ENCODE data around the gene NOC4L. TPM values are rescaled to one million over a fixed set of nuclear protein-coding genes. Genes with fewer than 3 reads are reported as not detected.

NOC4L gene
- total RNA-seq, 1 experiment from 2014 or later: 36.5 TPM

DNA sequence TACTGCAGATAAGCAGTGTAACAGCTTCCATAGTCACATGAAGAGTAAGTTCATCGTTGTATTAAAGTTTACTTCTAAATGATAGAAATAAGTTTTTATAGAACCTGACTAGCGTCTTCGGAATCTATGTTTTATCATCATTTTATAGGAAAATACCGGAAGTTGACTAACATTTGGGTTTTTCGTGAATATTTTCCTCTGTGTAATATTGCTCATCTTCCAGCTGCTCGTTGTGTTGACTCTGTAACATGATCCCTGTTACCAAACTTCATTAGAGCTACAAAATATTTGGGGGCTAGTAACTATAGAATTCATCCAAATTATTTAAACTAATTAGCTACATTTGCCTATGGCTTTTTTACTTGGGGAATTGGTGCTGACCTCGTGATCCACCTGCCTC, 37.3 kb upstream of the NOC4L start:
- H3K27ac Mint-ChIP-seq: no peak overlapping the region
- Histone ChIP-seq H4K5ac (ENCODE audit: insufficient read length, low read depth, low read length) (no peak overlapping the region), H3K4me2 (ENCODE audit: insufficient read depth, insufficient read length, low read length) (no peak overlapping the region), H3K56ac (ENCODE audit: insufficient read length, low read depth, low read length) (no peak overlapping the region), H3K9ac (ENCODE audit: extremely low read depth, insufficient read length, low read length) (no peak overlapping the region), H2BK15ac (ENCODE audit: low read depth, low read length) (no peak overlapping the region), H3K27ac (ENCODE audit: insufficient read length, low read depth, low read length) (no peak overlapping the region), H3K18ac (ENCODE audit: insufficient read length, low read depth, low read length) (no peak overlapping the region), H3K9me3 (ENCODE audit: control insufficient read depth, low read depth, low read length) (no peaks in the 10 kb centered on the region), H4K20me1 (ENCODE audit: control insufficient read depth, insufficient read depth, insufficient read length) (no peaks in the 10 kb centered on the region), H4K91ac (ENCODE audit: insufficient read length, low read depth, low read length) (no peak overlapping the region), H3K4me1 (ENCODE audit: insufficient read depth, low read length) (no peaks in the 10 kb centered on the region; the same call in 1 of the 2 replicates), H2BK20ac (ENCODE audit: low read depth, low read length, poor library complexity, severe bottlenecking) (no peak overlapping the region), H2BK12ac (ENCODE audit: insufficient read length, low read depth, low read length) (no peak overlapping the region), H3K27me3 (ENCODE audit: insufficient read depth, low read length) (no peaks in the 10 kb centered on the region), H3K23ac (ENCODE audit: insufficient read length, low read depth, low read length) (no peak overlapping the region), H2AFZ (ENCODE audit: low read length) (no peak overlapping the region), H3K14ac (ENCODE audit: insufficient read depth, low read length) (no peak overlapping the region), H3K23me2 (ENCODE audit: insufficient read length, low read depth, low read length, poor library complexity, severe bottlenecking) (no peaks in the 10 kb centered on the region), H3K79me2 (ENCODE audit: insufficient read depth, low read length) (no peaks in the 10 kb centered on the region), H2AK5ac (ENCODE audit: insufficient read length, low read length) (no peak overlapping the region), H4K8ac (replicated peaks; ENCODE audit: insufficient read length, low read depth, low read length) (no peak overlapping the region), H3T11ph (ENCODE audit: low read length) (no peak overlapping the region), H3K4ac (ENCODE audit: low read depth, low read length) (no peak overlapping the region), H2BK120ac (ENCODE audit: low read depth, low read length, poor library complexity, severe bottlenecking) (no peak overlapping the region), H2BK5ac (ENCODE audit: insufficient read length, low read length) (no peak overlapping the region), H3K79me1 (ENCODE audit: insufficient read depth, low read depth, low read length, poor library complexity, severe bottlenecking) (no peaks in the 10 kb centered on the region)
- peaks cover 11 to 21% of the 10 kb centered on the region in 2 experiments for H3K4me1 Mint-ChIP-seq
- no peaks in the 10 kb centered on the region for H3K9me3 Mint-ChIP-seq
- TF ChIP-seq, protein P1, sequence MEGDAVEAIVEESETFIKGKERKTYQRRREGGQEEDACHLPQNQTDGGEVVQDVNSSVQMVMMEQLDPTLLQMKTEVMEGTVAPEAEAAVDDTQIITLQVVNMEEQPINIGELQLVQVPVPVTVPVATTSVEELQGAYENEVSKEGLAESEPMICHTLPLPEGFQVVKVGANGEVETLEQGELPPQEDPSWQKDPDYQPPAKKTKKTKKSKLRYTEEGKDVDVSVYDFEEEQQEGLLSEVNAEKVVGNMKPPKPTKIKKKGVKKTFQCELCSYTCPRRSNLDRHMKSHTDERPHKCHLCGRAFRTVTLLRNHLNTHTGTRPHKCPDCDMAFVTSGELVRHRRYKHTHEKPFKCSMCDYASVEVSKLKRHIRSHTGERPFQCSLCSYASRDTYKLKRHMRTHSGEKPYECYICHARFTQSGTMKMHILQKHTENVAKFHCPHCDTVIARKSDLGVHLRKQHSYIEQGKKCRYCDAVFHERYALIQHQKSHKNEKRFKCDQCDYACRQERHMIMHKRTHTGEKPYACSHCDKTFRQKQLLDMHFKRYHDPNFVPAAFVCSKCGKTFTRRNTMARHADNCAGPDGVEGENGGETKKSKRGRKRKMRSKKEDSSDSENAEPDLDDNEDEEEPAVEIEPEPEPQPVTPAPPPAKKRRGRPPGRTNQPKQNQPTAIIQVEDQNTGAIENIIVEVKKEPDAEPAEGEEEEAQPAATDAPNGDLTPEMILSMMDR (conservative IDR thresholded peaks at IDR 0.05): no peak
- peaks cover 16 to 39% (median 28%) of the 10 kb centered on the region in 3 experiments; a peak in 6 of 7 replicates for H3K36me3 Mint-ChIP-seq (ENCODE audit: insufficient read depth in 1 of 3, low read depth in 3 of 3)
- no peaks in the 10 kb centered on the region for H3K27me3 Mint-ChIP-seq (ENCODE audit: low read depth)
- DNase-seq: no peak
- no peak overlapping the region for H3K4me3 Mint-ChIP-seq
- WGBS (ENCODE audit: extremely low coverage, insufficient read length, low lambda C conversion rate): no CpG with 5 or more reads among the region's 7 CpGs
